Measurements from ENCODE around the gene PXN.

Gene PXN

GRCh38 chr12:120242971-120243699 lies 22.4 kb downstream of the PXN start:
- no peak overlapping the region for H3K4me3 ChIP-seq (ENCODE audit: low read depth, low read length)
- DNase-seq (ENCODE audit: low read depth), result no peak
- no peak for TF ChIP-seq CTCF (IDR thresholded peaks at IDR 0.05; ENCODE audit: insufficient read depth, low read depth, low read length, missing control alignments)

- TF ChIP-seq CTCF (IDR thresholded peaks at IDR 0.05; ENCODE audit: insufficient read depth, low read depth, low read length, missing control alignments), result no peak
- no peak overlapping the region for H3K4me3 ChIP-seq (ENCODE audit: low read depth, low read length)
- no peak for DNase-seq (ENCODE audit: low read depth)
Observed at GRCh38 chr12:120242275-120242799, 23.2 kb downstream of the PXN start.

- no peak for DNase-seq (ENCODE audit: low read depth)
- no peak for TF ChIP-seq CTCF (IDR thresholded peaks at IDR 0.05; ENCODE audit: insufficient read depth, low read depth, low read length, missing control alignments)
- H3K4me3 ChIP-seq (ENCODE audit: low read depth, low read length), result no peak overlapping the region
Observed at GRCh38 chr12:120241561-120242274, 23.8 kb downstream of the PXN start.

GRCh38 chr12:120240495-120240833 lies 25.1 kb downstream of the PXN start:
- no peak overlapping the region for H3K4me3 ChIP-seq (ENCODE audit: low read depth, low read length)
- TF ChIP-seq CTCF (IDR thresholded peaks at IDR 0.05; ENCODE audit: insufficient read depth, low read depth, low read length, missing control alignments), result no peak
- no peak for DNase-seq (ENCODE audit: low read depth)

- no peak for DNase-seq (ENCODE audit: low read depth)
- TF ChIP-seq CTCF (IDR thresholded peaks at IDR 0.05; ENCODE audit: insufficient read depth, low read depth, low read length, missing control alignments), result no peak
- no peak overlapping the region for H3K4me3 ChIP-seq (ENCODE audit: low read depth, low read length)
Observed at GRCh38 chr12:120239776-120240494, 25.6 kb downstream of the PXN start.

GRCh38 chr12:120238839-120239445 lies 26.6 kb downstream of the PXN start:
- no peak for TF ChIP-seq CTCF (IDR thresholded peaks at IDR 0.05; ENCODE audit: insufficient read depth, low read depth, low read length, missing control alignments)
- DNase-seq (ENCODE audit: low read depth), result no peak
- no peak overlapping the region for H3K4me3 ChIP-seq (ENCODE audit: low read depth, low read length)

Measured in GM12865 (cell line).